Measurements from ENCODE around the gene HBQ1. TPM values are rescaled to one million over a fixed set of nuclear protein-coding genes. Genes with fewer than 3 reads are reported as not detected.
"Not testable (repeated sequence)": the region's sequence is repeated elsewhere in the genome, so short reads cannot be mapped to it uniquely, and the experiment has no call there.

The HBQ1 gene
- total and polyA plus RNA-seq, 12 donors = 0.09 TPM; not detected in 11

- 21 to 25% methylated on average over 8 of the region's 8 CpGs for WGBS, 2 donors
- Histone ChIP-seq H3K27me3 (peaks cover 17 to 80% (median 70%) of the 10 kb centered on the region in 7 donors), H3K4me3 (no peak overlapping the region), H3K4me1 (peaks cover 0 to 16% (median 4%) of the 10 kb centered on the region in 9 donors), H3K36me3 (no peaks in the 10 kb centered on the region), H3K27ac (no peak overlapping the region), H3K9me3 (no peaks in the 10 kb centered on the region)
- intact Hi-C loops (cut with DNase I) = no loop called here
- ATAC-seq (no peak), DNase-seq (no peak)
- TF ChIP-seq, protein P1, sequence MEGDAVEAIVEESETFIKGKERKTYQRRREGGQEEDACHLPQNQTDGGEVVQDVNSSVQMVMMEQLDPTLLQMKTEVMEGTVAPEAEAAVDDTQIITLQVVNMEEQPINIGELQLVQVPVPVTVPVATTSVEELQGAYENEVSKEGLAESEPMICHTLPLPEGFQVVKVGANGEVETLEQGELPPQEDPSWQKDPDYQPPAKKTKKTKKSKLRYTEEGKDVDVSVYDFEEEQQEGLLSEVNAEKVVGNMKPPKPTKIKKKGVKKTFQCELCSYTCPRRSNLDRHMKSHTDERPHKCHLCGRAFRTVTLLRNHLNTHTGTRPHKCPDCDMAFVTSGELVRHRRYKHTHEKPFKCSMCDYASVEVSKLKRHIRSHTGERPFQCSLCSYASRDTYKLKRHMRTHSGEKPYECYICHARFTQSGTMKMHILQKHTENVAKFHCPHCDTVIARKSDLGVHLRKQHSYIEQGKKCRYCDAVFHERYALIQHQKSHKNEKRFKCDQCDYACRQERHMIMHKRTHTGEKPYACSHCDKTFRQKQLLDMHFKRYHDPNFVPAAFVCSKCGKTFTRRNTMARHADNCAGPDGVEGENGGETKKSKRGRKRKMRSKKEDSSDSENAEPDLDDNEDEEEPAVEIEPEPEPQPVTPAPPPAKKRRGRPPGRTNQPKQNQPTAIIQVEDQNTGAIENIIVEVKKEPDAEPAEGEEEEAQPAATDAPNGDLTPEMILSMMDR (IDR thresholded peaks at IDR 0.05) = no peak
Measured at GRCh38 chr16:175011-175949, 5.0 kb upstream of the HBQ1 start.

- H3K27ac ChIP-seq; H3K4me3 ChIP-seq; ATAC-seq; H3K36me3 ChIP-seq; H3K9me3 ChIP-seq; DNase-seq; intact Hi-C loops (cut with DNase I): not testable (repeated sequence)
- Histone ChIP-seq H3K27me3 (peaks cover 22 to 80% (median 67%) of the 10 kb centered on the region in 7 donors), H3K4me1 (peaks cover 7 to 23% (median 11%) of the 10 kb centered on the region in 9 donors)
- 0 to 1% methylated on average over 15 to 25 of the region's 39 CpGs for WGBS, 2 donors
Measured at GRCh38 chr16:176006-176405, 4.3 kb upstream of the HBQ1 start.

DNA sequence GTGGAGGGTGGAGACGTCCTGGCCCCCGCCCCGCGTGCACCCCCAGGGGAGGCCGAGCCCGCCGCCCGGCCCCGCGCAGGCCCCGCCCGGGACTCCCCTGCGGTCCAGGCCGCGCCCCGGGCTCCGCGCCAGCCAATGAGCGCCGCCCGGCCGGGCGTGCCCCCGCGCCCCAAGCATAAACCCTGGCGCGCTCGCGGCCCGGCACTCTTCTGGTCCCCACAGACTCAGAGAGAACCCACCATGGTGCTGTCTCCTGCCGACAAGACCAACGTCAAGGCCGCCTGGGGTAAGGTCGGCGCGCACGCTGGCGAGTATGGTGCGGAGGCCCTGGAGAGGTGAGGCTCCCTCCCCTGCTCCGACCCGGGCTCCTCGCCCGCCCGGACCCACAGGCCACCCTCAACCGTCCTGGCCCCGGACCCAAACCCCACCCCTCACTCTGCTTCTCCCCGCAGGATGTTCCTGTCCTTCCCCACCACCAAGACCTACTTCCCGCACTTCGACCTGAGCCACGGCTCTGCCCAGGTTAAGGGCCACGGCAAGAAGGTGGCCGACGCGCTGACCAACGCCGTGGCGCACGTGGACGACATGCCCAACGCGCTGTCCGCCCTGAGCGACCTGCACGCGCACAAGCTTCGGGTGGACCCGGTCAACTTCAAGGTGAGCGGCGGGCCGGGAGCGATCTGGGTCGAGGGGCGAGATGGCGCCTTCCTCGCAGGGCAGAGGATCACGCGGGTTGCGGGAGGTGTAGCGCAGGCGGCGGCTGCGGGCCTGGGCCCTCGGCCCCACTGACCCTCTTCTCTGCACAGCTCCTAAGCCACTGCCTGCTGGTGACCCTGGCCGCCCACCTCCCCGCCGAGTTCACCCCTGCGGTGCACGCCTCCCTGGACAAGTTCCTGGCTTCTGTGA is 3.5 kb upstream of the HBQ1 start, which contains the start of gene HBA1:
Gene HBA1 (plus strand): TSS at position 204 of the 906 bp plus-strand sequence. CDS start 37 bp downstream, at position 241.
- H3K36me3 ChIP-seq; H3K9me3 ChIP-seq; DNase-seq; H3K4me3 ChIP-seq; intact Hi-C loops (cut with DNase I); H3K27ac ChIP-seq: not testable (repeated sequence)
- Histone ChIP-seq H3K27me3 (peaks cover 22 to 80% (median 61%) of the 10 kb centered on the region in 7 donors), H3K4me1 (peaks cover 12 to 29% (median 17%) of the 10 kb centered on the region in 9 donors)
- peak in 1 of 8 donors; percentile 9 for ATAC-seq
- 2 to 4% methylated on average over 31 to 40 of the region's 88 CpGs for whole genome bisulfite sequencing, 2 donors

DNA sequence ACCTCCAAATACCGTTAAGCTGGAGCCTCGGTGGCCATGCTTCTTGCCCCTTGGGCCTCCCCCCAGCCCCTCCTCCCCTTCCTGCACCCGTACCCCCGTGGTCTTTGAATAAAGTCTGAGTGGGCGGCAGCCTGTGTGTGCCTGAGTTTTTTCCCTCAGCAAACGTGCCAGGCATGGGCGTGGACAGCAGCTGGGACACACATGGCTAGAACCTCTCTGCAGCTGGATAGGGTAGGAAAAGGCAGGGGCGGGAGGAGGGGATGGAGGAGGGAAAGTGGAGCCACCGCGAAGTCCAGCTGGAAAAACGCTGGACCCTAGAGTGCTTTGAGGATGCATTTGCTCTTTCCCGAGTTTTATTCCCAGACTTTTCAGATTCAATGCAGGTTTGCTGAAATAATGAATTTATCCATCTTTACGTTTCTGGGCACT is 2.9 kb upstream of the HBQ1 start:
- Histone ChIP-seq H3K36me3 (no peaks in the 10 kb centered on the region), H3K27me3 (peaks cover 22 to 75% (median 60%) of the 10 kb centered on the region in 7 donors), H3K4me1 (peaks cover 12 to 29% (median 17%) of the 10 kb centered on the region in 9 donors), H3K27ac (no peak overlapping the region), H3K9me3 (no peaks in the 10 kb centered on the region), H3K4me3 (no peak overlapping the region)
- 5% methylated on average over 13 of the region's 13 CpGs for WGBS, 2 donors
- TF ChIP-seq, protein P1 (IDR thresholded peaks at IDR 0.05) = no peak
- intact Hi-C loops (cut with DNase I) = no loop called here
- ATAC-seq (peak in 2 of 8 donors; percentile 26 to 31), DNase-seq (no peak)
